GM19452 (cell line): ENCODE data around the gene PROC.
"Not testable (repeated sequence)": the region's sequence is repeated elsewhere in the genome, so short reads cannot be mapped to it uniquely, and the experiment has no call there.

Experiments used
- ATAC-seq: cut with Tn5 transposase; IDR thresholded peaks from one replicate; pipeline ENCODE4 v1.9.1; 2021; ENCODE audit not compliant: unreplicated experiment

The PROC gene

DNA sequence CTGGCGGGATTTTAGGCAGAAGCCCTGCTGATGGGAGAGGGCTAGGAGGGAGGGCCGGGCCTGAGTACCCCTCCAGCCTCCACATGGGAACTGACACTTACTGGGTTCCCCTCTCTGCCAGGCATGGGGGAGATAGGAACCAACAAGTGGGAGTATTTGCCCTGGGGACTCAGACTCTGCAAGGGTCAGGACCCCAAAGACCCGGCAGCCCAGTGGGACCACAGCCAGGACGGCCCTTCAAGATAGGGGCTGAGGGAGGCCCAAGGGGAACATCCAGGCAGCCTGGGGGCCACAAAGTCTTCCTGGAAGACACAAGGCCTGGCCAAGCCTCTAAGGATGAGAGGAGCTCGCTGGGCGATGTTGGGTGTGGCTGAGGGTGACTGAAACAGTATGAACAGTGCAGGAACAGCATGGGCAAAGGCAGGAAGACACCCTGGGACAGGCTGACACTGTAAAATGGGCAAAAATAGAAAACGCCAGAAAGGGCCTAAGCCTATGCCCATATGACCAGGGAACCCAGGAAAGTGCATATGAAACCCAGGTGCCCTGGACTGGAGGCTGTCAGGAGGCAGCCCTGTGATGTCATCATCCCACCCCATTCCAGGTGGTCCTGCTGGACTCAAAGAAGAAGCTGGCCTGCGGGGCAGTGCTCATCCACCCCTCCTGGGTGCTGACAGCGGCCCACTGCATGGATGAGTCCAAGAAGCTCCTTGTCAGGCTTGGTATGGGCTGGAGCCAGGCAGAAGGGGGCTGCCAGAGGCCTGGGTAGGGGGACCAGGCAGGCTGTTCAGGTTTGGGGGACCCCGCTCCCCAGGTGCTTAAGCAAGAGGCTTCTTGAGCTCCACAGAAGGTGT, 8.5 kb downstream of the PROC start:
- ATAC-seq = no peak

DNA sequence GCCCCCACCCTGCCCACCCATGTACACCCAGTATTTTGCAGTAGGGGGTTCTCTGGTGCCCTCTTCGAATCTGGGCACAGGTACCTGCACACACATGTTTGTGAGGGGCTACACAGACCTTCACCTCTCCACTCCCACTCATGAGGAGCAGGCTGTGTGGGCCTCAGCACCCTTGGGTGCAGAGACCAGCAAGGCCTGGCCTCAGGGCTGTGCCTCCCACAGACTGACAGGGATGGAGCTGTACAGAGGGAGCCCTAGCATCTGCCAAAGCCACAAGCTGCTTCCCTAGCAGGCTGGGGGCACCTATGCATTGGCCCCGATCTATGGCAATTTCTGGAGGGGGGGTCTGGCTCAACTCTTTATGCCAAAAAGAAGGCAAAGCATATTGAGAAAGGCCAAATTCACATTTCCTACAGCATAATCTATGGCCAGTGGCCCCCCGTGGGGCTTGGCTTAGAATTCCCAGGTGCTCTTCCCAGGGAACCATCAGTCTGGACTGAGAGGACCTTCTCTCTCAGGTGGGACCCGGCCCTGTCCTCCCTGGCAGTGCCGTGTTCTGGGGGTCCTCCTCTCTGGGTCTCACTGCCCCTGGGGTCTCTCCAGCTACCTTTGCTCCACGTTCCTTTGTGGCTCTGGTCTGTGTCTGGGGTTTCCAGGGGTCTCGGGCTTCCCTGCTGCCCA, 9.3 kb downstream of the PROC start:
- no peak for ATAC-seq

DNA sequence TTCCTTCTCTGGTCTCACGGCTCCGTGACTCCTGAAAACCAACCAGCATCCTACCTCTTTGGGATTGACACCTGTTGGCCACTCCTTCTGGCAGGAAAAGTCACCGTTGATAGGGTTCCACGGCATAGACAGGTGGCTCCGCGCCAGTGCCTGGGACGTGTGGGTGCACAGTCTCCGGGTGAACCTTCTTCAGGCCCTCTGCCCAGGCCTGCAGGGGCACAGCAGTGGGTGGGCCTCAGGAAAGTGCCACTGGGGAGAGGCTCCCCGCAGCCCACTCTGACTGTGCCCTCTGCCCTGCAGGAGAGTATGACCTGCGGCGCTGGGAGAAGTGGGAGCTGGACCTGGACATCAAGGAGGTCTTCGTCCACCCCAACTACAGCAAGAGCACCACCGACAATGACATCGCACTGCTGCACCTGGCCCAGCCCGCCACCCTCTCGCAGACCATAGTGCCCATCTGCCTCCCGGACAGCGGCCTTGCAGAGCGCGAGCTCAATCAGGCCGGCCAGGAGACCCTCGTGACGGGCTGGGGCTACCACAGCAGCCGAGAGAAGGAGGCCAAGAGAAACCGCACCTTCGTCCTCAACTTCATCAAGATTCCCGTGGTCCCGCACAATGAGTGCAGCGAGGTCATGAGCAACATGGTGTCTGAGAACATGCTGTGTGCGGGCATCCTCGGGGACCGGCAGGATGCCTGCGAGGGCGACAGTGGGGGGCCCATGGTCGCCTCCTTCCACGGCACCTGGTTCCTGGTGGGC, 10.0 kb downstream of the PROC start:
- ATAC-seq = no peak

DNA sequence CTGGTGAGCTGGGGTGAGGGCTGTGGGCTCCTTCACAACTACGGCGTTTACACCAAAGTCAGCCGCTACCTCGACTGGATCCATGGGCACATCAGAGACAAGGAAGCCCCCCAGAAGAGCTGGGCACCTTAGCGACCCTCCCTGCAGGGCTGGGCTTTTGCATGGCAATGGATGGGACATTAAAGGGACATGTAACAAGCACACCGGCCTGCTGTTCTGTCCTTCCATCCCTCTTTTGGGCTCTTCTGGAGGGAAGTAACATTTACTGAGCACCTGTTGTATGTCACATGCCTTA, 10.5 kb downstream of the PROC start:
- ATAC-seq = no peak

DNA sequence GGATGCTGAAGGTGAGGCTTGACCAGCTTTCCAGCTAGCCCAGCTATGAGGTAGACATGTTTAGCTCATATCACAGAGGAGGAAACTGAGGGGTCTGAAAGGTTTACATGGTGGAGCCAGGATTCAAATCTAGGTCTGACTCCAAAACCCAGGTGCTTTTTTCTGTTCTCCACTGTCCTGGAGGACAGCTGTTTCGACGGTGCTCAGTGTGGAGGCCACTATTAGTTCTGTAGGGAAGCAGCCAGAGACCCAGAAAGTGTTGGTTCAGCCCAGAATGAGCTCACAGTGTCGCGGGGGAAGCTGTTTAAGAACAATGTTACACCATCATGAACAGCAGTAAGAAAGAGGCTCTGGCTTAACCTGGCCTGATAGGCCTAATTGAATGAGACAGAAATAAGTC, 11.1 kb downstream of the PROC start:
- no peak for ATAC-seq

DNA sequence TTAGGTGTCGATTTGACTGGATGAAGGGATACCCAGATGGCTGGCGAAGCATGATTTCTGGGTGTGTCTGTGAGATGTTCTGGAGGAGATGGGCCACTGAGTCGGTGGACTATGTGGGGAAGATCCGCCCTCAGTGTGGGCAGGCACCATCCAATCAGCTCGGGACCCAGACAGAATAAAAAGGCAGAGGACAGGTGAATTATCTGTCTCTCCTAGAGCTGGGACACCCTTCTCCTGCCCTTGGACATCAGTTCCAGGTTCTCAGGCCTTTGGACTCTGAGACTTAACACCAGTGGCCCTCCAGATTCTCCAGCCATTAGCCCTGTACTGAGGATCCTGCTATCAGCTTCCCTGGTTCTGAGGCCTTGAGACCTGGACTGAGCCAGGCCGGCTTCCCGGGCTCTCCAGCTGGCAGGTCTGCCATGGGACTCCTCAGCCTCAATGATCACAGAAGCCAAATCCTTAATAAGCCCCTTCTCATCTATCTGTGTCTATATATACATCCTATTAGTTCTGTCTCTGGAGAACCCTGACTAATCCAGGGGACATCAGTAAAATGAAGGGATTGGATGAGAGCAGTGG, 11.7 kb downstream of the PROC start:
- ATAC-seq = no peak

DNA sequence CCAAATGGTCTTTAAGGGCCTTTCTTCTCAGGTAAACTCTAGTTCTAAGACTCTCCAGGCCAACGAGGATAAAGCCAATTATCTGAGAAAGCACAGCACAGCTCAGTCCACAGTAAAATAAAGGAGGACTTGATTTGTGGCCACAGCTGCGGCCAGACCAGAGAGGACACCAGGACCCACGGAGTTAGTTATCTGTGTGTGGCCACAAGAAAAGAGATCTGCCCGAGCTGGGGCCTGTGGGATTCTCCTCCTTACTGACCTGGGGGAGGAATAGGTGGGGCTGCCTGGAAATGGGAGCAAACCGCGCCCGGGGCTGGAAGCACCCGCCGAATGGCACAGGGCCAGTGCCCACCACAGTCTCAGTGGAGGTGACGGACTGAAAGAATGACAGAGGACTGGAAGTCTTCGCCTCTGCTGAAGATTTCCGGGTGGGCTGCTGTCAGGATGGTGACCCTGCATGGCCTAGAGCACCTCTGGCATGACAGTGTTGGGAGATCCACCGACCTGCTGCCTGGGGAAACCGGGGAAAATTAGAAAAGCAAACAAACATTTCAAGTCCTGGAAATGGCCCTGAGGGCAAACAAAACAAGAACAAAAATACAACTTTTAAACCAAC, 13.3 kb downstream of the PROC start:
- no peak for ATAC-seq

DNA sequence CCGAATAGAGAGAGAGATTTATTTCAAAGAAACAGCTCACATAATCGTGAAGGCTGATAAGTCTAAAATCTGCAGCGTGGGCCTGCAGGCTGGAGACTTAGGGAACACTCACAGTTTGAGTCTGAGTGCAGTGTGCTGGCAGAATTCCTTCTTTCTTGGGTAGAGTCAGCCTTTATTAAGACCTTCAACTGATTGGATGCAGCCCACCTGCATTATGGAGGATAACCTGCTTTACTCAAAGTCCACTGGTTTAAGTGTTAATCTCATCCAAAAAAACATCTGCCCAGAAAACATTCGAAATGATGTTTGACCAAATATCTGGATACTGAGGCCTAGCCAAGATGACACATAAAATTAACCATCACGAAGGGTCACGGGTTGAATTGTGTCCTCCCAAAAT, 16.3 kb downstream of the PROC start:
- ATAC-seq = no peak

DNA sequence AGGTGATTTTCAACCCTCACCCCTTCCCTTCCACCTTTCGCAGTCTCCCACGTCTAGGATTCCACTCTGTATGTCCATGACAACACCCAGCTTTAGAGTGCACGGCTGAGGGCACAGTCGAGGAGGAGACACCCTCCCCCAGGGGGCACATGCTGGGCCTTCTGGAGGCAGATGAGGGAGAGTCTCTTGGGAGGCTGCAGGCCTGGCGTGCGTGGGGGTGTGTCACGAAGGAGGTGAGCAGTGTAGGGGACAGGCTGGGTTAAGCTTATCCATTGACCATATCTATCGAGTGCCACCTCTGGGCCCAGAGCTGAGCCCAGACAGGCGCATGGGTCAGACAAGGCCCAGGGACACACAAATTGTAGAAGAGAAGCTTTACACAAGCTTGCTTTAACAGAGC, 18.8 kb downstream of the PROC start:
- ATAC-seq = no peak

DNA sequence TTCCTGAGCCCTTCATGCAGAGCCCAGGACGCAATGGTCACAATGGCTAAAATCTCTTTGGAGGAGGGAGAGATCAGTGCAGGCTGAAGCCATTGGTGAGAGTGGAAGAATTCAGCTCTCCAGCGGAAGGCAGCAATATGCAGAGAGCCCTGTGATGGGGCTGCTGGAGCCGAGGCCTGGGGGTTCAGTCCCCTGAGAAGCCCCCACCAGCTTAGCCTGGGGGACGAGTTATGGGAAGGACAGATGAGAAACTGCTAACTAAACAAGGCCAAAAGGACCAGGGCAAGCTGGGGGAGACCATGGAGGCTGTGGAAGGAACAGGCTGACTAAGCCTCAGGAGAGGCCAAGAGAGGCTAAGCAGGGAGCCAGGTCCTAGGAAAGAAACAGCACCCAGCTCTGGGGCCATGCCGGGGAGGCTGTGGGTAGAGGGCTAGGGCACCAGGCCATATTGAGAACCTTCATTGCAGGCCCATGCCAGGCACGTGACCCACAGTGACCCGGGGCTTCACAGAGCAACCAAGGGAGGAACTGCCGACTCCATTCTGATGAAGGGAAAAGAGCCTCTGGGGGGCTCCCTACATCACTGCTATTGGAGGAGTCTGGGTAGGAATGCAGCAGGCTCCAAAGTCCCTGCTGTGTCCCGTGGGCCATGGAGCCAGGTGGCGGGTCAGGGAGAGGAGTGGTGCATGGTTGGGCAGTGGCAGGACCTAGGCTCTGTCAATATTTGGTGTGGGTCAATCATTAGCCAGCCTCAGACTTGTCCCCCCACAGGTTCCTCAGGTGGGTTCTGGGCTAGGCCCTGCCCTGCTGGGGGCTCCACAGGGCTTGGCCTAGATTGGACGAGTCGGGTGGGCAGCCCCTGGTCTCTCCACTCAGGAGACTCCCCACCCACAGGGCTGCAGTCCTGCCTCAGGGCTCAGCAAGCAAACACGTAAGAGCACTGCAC, 19.8 kb downstream of the PROC start:
- no peak for ATAC-seq

DNA sequence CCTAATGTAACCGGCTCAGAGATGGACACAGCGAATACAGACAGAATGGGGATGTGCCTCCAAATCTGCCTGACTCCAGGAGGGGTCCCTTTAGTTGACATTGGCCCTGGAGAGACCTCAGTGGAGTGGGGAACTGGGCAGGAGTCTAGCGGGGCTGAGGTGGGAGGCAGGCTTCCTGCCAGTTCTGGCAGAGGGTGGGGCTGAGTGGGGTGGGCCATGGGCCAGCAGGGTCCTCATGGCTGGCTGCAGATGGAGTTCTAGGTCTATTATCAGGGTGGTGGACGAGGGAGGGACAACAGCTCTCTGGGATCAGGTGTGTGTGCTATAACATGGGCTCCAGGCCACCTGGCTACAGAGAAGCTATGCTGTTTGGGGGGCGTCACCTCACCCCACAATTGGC, 21.1 kb downstream of the PROC start:
- ATAC-seq = no peak

DNA sequence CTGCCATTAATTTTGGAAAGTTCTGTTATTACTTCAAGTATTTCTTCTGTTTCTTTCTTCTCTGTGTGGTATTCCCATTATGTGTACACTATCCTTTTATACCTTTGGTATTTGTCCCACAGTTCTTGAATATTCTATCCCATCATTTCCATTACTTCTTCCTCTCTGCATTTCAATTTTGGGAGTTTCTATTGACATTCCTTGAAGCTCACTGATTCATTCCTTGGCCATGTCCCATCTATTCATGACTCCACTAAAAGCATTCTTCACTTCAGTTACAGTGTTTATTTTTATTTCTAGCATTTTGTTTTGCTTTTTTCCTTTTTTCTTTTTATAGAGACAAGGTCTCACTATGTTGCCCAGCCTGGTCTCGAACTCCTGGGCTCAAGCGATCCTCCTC, 30.3 kb downstream of the PROC start:
- ATAC-seq = no peak

DNA sequence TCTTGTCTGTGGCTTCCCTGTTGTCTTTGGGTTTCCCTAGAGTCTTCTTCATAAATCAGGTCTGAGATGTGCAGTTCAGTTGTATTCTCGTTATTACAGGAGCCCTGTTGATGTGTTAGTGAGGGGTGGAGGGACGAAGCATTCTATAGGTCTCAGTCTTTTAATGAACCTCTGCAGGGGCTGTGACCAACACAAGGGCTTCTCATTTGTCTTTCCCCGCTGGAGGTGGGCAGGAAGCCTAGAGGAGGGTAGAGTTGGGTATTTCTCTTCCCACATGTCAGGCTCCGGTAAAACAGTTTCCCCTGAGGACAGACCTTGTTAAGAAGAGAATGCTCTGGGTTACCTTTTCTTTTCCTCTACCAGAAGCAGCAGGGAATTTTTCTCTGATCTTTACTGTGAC, 31.2 kb downstream of the PROC start:
- no peak for ATAC-seq

DNA sequence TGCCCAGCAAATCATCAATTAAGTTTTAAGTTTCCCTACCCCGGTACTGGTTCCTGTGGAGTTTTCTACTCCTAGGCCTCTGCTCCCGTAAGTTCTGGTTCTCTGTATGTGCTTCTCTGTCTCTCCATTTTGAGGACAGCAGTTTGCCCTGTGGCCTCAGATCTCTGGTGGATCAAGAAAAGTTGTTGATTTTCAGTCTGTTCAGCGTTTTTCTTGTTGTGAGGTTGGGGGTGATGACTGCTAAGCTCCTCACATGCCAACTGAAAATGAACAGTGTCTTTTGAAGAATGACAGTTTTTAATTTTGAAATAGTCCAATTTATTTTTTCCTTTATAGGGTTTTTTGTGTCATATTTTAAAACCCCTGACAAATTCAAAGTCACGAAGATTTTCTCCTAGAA, 31.7 kb downstream of the PROC start:
- ATAC-seq = no peak

DNA sequence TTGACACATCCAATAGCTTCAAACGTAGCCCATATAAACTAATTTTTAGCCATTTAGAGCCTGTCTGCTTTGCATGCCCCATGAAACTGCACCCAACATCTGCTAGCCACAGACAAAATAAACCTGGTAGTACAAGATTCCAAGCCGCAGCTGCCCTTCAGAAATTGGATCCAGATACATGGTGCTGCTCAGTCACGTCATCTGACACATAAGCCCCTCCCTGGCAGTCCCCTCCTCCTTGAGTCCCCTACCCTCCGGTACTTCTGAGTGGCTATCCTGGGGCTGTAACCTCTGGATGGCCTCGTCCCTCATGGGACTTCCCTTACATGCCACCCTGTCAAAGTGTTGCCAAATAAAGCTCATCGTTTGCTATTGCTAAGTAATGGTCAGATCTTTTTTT, 33.8 kb downstream of the PROC start:
- no peak for ATAC-seq

DNA sequence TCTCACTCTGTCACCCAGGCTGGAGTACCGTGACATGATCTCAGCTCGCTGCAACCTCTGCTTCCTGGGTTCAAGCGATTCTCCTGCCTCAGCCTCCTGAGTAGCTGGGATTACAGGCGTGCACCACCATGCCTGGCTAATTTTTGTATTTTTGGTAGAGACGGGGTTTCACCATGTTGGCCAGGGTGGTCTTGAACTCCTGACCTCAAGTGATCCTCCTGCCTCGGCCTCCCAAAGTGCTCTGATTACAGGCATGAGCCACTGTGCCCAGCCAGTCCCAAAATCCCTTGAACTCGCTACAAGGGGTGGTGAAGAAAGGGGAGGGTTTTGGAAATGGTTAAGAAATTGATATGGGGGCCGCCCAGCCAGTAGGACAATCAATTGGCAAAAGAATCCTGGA, 34.2 kb downstream of the PROC start:
- ATAC-seq = not testable (repeated sequence)

DNA sequence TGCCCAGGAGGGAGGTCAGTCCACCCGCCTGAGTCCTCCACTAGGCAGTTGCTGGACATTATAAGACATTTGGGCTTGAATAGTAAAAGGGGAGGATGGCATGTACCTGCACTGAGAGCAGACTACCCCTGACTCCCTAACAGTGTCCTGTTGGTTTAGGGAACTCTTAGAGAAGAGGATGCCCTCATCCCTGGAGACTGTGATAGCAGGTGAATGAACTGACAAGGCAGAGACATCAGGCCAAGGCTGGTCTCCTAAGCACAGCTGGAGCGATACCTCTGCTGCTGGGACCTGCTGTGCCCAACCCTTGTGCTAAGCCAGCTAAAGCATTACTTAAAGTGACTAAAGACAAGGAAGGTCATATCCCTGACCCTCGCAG, 34.8 kb downstream of the PROC start:
- ATAC-seq = no peak

DNA sequence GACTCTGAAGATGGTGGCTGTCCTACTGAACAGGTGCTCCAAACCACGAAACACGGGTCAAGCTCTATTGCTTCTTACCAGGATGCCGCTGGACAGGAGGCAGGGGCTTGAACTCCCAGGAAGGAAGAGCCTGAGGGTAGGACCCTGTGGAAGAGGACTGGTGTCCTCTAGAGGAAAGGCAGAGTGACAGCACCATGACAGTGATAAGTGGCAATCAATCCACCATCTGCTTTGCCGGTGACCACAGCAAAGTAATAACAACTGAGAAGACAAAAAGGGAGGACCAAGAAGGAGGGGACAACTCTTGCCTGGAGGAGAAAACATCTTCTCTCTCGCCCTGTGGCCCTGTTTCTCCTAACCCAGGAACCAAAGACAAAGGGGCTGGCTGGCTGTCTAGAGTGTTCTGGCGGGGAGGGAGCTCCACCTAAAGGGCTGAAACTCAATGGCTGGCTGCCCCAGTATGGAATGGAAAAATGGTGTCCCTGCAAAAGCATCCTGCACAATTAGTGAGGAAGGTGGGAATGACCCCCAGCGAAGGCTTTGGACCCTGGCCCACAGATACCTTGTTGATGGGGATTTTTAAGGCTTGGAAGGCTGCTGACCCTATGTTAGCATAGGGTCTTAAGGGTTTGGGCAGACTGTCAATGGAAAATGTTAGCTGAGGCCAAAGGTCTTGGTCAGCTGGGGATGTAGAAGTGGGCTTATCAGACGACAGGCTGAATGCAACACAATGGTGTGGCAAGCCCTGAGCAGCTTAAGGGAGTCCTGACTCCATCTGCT, 35.4 kb downstream of the PROC start:
- no peak for ATAC-seq
